Caki2 (cell line): Measurements from ENCODE around the gene CLINT1. TPM values are rescaled to one million over a fixed set of nuclear protein-coding genes. Genes with fewer than 3 reads are reported as not detected.

Source experiments
- DNase-seq: peaks from one replicate; pipeline ENCODE4 v3.0.0-alpha.2; 2015; ENCODE audit warnings: low read depth
- in situ Hi-C: cut with HindIII; loops from 2 replicates; pipeline ENCODE4 v1.10.0; 2016; ENCODE audit warnings: low sequenced_read_pairs, low pct_unique_long_range_greater_than_20kb, mixed read lengths
- total RNA-seq: library from RNA; depleted of rRNA; stranded (reverse); fragments of >200 nt; shearing (Covaris generic); gene quantifications from 2 replicates; pipeline ENCODE4 v1.2.3, GENCODE V29; 2014; ENCODE audit warnings: low replicate concordance

Gene CLINT1
- total RNA-seq, 1 experiment from 2014 or later = 91.4 TPM

DNA sequence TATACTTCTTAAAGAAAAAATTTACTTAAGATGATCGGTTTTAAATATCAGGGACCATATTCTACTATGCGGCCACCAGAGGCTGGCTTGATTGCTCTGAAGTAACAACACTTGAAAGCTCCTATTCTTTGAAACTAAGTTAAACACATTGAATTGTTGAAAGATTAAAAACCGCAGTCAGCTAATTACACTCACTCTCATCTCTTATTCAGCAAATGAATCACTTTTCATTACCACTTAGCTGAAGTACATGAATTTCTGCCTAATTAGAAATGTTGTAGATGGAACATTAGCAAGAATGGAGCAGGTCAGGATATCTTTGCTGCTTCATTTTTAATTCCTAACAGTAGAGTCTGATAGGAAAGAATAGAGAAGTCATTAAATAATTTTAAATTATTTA, 73.1 kb downstream of the CLINT1 start:
- in situ Hi-C loops = no loop called here
- DNase-seq = no peak

DNA sequence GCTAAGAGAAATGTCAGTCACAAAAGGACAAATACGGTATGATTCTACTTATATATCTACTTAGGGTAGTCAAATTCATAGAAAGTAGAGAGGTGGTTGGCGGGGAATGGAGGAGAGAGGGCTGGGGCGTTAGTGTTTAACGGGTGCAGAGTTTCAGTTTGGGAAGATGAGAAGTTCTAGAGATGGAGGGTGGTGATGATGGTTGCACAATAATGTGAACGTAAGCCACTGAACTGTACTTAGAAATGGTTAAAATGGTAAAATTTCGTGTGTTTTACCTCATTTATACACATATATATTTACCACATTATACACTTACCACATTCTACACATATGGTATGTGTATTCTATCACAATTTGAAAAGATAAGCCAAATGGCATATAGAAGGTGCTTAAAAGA, 79.7 kb downstream of the CLINT1 start:
- in situ Hi-C loops = no loop called here
- DNase-seq = no peak

DNA sequence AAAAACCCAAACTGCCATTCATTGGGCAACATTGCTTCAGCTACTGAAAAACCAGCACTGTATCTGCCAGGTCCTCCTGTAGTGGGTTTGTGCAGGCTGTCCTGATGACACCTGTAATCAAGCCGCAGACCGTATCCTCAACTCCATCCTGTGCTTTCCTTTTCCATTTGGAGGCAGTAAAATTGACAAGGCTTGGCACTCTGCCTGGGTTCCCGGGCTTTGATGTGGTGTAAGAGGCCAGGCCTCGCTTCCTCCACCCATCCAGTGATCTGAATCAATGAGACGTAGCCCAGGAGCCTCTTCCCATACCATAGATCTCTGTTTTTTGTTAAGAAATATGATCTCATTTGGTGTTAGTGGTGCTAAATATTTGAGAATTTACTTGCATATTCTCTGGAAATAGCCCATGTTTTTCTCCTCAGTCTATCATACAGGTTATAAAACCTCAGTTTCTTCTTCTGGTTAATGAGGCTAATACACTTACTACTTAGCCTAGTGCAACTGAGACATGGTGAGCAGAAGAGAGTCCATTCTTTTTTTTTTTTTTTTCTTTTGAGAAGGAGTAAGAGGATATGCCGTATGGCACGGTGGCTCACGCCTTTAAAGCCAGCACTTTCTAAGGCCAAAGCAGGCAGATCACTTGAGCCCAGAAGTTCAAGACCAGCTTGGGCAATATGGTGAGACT, 80.7 kb downstream of the CLINT1 start:
- no peak for DNase-seq
- in situ Hi-C loops = no loop called here

DNA sequence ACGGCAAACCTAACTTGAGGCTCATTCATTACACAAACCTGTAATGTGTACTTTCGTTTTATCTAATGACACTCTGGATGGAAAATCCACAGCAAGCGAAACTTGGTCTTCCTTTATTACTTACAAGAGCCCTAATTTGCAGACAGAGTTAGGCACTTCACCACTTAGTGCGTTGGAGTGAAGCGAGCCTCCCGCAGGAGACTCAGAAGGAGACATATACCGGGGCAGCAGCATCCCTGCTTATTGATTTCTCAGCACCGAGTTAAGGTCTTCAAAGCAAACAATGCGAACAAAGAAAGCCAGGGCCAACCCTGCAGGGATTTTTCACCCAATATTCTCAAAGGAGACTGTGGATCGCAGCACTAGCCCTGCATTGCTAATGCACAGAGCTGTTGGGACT, 86.8 kb downstream of the CLINT1 start:
- in situ Hi-C loops = no loop called here
- no peak for DNase-seq

DNA sequence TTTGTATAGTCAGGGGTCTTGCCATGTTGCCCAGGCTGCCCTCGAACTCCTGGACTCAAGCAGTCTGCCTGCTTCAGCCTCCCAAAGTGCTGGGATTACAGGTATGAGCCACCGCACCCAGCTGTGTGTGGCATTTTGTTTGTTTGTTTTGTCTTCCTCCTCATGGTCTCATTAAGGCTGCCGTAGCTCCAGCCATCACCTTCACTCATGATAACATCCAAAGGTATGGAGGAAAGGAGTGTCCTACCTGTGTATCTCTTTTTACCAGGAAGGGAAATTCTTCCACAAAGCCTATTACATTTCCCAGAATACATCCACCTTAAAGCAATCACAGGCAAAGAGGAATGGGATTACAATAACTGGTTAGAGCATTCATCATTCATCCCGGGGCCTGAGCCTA, 88.3 kb downstream of the CLINT1 start:
- no peak for DNase-seq
- in situ Hi-C loops = no loop called here

DNA sequence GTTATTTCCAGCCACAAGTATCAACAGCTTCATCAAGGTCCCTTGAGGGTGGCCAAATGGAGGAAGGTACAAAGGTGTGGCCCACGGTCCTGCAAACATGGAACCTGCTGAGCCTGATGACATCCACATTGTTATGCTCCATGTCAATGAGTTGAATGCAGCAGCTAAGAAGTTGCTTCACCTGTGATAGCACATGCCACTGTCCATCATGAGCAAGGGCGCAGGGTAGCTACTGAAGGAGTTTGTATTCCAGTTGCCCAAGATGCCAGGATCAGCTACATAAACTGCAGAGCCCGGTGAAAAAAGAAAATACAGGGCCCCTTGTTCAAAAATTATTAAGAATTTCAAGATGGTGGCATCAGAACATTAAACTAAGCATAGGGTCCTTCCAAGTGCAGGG, 91.3 kb downstream of the CLINT1 start:
- no peak for DNase-seq
- in situ Hi-C loops = no loop called here

DNA sequence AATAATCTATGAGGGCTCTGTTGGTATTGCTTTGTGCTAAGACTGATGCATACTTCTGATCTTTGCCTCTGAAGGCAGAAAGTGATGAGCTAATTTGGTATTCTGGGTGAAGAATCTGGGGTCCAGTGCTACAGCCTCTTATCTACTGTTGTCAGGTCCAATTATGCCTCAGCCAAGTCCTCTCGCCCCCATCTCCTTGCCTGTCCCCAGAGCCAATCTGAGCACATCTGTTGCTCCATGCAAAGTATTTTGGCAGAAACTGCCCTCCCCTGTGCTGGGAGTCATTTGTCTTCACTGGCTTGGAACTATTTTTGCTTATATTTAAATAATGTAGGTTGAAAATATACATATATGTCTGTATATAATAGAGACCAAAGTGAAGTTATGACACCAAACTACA, 92.0 kb downstream of the CLINT1 start:
- DNase-seq = no peak
- in situ Hi-C loops = no loop called here

DNA sequence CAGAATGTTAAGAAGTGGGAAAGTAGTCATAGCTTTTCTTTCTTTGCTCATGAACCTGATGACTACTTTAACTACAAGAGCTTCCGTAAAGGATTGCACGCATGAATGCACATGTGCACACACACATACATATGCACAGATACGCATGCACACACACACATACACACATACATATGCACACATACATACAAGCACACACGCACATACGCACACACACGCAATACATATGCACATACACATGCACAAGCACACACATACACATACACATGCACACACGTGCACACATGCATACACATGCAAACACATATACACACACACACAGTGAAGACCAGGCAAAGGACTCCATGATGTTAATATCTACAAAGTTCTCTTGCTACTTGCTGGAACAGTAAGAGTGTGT, 92.5 kb downstream of the CLINT1 start:
- DNase-seq = no peak
- in situ Hi-C loops = no loop called here

DNA sequence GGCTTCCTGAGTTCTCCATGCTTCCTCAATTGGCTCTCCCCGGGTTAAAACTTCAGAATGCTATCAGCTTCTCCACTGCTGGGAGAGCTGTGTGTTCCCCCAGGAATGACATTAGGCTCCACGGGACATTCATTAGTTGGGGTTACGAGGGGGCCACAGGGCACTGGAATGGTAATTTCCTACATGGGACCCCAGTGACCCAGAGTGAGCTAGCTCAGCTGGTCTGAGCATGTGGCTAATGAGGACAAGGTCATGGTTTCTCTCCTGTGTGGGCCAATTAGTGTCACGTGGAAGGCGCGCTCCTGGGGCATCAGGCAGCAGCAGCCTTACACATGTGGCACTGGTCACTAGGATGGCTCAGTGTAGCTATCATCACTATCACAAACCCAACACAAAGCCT, 94.4 kb downstream of the CLINT1 start:
- in situ Hi-C loops = no loop called here
- no peak for DNase-seq

DNA sequence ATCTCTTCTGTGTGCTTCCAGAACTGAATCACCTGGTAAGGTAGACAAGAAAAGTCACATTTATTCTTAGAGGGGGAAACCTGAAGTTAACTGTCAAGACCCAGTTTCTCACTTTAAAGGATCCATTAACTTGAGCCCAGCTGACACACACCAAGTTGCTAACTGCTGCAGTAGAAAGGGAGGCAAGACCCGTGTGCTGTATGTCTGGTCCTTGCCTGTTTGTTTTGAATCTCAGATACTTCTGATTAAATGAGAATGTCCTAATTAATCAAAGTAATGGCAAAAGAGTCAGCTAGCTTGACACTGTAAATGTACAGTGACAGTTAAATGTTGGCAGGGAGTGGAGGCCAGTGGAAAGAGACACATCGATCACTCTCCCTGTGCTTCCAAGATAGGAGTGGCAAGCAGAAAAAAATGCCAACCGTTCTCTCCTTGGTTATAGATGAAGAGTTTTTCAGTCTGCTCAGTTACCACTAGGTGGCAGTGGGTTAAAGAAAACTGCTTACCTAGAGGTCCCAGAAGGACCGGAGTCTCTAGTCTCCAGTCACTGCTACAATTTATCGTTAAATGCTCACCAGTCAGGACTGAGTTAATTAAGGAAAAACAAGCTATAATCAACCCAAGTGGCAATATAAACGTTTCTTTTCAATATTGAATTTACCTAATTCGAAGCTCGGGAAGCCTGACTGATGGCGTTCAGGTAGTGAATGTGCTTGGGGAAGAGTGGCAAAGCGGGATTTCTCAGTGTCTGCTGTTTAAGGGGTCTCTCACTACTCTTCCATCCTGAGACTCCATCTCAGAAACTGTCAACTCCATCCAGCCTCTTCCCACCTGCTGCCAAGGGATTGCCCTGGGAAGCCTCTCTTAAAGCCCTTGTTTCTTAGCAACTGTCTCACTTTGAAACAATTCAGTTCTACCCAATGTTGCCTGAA, 97.0 kb downstream of the CLINT1 start:
- DNase-seq = peak; percentile 67
- in situ Hi-C loops = no loop called here

DNA sequence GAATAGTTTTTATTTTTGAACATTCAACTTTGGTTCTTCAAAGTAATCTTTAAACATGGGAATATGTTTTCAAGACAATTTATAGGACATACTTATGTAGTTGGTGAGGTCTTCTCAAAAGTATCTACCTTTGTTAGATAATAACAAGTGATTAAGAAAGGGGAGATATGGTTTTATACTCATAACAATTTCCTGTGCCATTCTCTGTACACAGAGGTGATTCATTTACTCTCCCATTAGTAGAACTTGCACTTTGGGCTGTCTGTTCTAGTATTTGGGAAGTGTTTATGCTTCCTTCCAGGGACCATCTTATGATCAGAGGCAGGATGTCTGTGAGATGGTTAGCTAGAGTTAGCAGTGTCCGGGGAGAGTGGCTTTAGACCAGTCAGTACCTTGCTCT, 100.2 kb downstream of the CLINT1 start:
- no peak for DNase-seq
- in situ Hi-C loops = no loop called here

DNA sequence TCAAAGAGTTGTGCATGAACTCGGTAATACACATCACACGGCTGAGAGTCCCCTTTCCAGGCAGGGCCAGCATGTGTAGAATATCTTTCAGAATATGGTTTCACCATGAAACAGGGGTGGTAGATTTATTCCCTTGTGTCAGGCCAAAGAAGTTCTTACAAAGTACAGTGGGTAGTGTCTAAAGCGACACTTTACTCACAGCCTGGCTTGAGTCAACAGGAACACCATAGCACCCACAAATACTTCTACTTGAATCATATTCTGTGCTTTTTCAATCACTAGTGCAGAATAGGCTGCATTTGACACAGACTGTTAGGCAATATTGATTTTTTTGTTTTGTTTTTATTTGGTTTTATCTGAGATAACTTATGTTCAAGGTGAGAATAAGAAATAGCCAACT, 102.8 kb downstream of the CLINT1 start:
- in situ Hi-C loops = no loop called here
- DNase-seq = no peak

DNA sequence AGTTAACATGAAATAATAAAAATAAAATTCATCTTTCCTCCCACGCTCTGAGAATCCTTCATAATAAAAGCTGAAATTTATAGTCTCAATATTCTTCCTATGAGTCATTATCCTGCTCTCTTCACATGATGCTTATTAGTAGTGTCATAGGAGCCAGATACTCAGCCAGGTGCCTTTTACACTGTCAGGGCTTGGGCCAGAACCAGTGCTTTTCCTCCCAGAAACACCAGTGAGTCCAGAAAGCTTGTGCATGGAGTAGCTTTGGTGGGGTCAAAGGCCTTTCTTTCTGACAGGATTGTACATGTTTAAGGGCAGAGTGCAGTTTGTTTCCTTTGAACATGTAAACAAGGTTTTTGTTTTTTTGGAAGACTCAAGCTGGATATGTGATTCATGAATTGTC, 108.6 kb downstream of the CLINT1 start:
- in situ Hi-C loops = no loop called here

DNA sequence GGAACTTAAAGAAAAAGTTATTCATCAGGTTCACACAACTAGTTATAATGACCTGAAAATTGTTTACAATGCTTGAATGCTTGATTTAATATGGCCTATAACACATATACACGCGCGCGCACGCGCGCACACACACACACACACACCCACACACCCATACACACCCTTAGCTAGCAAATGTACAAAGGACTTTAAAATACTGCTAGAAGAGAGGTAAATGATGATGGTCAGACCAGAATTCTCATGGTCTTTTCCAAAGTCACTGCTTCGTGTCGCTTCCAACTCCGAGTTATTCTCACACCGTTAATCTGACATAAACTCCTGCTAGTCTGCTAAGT, 109.5 kb downstream of the CLINT1 start:
- DNase-seq = no peak
- in situ Hi-C loops = no loop called here

More for the DNA sequence above, 108.6 kb downstream of the CLINT1 start:
- DNase-seq = no peak

DNA sequence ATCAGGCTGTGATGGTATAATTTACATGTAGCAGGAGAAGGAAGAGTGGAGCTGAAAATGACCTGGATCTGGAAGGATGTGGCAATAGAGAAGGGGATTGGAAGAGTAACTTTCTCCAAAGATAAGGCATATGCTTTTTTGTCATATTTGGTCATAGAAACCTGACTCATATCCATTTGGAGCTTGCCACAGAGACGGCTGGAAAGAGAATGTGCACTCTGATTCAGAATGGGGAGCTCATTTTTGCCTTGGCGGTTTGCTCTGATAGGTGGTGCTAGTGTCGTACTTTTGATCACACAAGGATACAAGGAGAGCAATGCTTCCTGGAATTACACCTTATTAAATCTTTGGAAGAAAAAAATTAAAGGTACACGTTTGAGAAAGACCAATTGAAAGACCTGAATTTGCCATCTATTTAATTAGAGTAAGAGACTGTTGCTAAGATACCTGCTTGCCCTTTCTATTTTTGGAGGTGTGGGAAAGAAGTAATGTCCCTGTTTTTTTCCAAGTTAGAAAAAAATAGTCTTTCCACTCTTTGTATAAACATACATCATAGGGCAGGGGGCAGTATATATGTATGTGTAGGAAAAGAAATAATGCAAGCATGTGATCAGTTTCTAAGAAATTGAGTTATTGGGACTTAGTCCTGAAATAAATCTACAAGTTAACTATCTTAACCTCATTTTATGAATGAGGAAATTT, 110.0 kb downstream of the CLINT1 start:
- in situ Hi-C loops = no loop called here
- no peak for DNase-seq

DNA sequence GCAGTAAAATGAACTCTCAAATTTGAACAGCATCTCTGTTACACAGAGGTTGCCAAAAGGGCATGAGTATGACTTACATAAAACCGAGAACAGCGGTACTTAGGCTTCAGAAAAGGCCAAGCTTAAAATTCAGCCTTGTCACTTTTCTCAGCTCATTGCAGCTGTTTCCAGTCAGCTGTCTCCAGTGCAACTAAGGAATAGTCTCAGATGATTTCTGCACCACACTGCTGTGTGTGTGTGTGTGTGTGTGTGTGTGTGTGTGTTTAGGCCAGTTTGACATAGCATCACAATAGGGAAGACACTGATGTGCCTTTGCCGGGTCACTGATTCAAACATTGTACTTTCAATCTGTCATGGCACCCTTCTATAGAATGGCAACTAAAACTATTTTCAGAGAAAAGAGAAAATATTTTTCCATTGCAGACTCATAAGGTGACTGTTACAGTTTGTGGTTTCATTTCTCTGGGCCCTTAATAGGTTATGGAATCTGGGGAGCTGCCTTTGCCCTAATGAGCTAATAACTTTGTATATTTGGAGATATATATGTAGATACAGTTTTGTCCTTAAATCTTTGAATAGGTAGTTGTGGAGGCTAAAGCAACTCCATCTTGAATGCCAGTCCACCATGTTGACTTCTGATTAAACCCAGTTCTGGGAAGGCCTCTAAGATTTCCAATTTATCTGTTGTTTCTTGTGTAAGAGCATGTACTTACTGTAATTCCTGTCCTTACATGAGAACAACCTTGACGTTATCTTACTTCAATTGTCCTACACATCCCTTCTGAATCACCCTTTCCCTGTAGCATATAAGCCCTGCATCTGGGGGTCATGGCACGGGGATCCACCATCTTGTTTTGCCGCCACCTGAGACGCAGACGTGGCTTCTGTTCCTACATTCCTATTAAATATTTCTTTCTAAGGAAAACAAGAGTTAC, 110.9 kb downstream of the CLINT1 start:
- DNase-seq = no peak
- in situ Hi-C loops = no loop called here

DNA sequence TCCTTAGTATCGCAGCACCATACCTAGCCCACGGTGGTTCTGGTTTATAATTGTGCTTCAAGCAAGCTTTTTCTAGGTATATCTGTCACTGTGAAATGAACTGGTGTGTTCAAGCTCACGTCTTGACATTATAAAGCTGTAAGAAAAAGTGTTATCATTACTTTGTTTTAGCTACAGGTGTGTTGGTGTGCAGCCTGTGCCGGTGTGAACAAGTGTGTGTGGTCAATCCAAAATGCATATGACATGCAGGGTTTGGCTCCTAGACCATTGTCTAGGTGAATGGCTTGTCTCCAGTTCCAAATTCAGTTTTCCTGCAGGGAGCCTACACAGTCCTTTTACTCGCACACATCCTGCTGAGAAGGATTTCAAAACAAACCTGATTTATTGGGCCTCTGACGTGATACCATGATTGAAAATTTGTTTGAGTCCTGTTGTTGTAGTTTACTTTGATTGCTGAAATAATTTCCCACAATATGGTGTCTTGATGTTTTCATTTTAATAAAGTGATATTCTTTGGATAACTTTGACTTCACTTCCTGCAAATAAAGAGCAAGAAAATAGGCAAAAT, 111.7 kb downstream of the CLINT1 start:
- in situ Hi-C loops = no loop called here
- no peak for DNase-seq

DNA sequence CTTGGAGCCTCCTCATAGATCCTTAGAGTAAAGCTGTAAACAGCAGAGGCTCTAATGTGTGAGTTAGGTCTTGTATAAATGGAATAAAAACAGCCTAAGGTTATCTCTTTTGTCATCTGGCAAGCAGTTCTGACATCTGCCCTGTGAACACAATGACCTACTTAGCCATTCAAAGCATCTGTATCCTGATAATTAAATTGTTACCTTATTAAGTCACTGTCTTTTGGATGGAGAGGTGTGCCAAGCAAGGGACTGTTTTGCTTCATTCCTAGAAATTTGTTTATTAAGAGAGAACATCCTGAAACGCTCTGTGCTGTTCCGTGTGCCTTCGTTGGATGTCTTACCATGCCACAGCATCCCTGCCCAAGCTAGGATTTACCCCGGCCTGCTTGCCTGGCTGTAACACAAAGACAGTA, 113.9 kb downstream of the CLINT1 start:
- in situ Hi-C loops = no loop called here

More for the DNA sequence above, 113.9 kb downstream of the CLINT1 start:
- DNase-seq = no peak
